ENCODE data around the gene GLE1. TPM values are rescaled to one million over a fixed set of nuclear protein-coding genes. Genes with fewer than 3 reads are reported as not detected.

Gene GLE1
- total RNA-seq, 1 donor from 2014 or later: 21.8 TPM

DNA sequence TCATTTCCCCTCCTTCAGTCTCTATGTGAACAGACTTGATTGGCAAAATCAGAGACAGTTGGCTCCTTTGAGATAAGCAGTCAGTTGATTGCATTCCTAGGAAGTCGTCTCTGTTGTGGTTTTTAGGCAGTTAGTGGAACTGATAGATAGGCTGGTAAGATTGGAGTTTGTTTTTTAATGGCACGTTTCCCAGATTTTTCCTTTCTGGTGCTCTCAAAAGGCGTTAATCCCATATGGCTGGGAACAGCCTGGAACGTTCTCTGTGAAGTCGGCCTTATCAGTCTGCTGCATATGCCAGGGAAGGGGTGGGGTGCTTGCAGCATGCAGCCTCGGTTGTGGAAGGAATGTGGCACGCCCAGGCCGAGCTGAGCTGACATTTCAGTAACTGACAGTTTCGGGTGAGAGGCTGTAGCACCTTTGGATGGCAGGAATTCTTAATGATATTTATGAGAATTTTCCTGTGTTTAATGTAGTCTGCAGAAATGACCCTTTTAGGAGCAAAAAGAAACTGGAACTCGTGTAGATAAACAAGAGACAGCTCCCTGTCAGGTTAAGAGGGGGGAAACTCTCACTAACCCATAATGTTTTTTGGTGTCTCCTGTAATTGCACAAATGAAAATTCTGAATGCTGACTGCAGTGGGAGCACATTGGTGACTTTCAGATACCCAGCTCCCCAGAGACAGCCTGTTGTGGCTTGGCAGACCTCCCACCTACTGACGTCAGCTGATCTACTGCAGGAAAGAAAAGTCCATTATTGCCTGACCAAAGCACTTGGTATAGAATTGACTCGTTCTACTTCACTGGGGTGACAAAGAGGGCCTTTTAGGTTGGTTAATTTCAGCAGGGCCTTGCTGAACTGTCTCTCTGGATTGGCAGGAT is 54.2 kb downstream of the GLE1 start:
- Mint-ChIP-seq H3K27me3 (no peaks in the 10 kb centered on the region), H3K9me3 (no peaks in the 10 kb centered on the region), H3K4me3 (peak overlapping the region; percentile 66), H3K4me1 (ENCODE audit: unreplicated experiment) (peaks cover 29% of the 10 kb centered on the region), H3K27ac (peak overlapping the region; percentile 95), H3K36me3 (peaks cover 8% of the 10 kb centered on the region)
- no peak for DNase-seq (ENCODE audit: extremely low spot score, unreplicated experiment)
- TF ChIP-seq, protein P1, sequence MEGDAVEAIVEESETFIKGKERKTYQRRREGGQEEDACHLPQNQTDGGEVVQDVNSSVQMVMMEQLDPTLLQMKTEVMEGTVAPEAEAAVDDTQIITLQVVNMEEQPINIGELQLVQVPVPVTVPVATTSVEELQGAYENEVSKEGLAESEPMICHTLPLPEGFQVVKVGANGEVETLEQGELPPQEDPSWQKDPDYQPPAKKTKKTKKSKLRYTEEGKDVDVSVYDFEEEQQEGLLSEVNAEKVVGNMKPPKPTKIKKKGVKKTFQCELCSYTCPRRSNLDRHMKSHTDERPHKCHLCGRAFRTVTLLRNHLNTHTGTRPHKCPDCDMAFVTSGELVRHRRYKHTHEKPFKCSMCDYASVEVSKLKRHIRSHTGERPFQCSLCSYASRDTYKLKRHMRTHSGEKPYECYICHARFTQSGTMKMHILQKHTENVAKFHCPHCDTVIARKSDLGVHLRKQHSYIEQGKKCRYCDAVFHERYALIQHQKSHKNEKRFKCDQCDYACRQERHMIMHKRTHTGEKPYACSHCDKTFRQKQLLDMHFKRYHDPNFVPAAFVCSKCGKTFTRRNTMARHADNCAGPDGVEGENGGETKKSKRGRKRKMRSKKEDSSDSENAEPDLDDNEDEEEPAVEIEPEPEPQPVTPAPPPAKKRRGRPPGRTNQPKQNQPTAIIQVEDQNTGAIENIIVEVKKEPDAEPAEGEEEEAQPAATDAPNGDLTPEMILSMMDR (conservative IDR thresholded peaks at IDR 0.05): no peak

DNA sequence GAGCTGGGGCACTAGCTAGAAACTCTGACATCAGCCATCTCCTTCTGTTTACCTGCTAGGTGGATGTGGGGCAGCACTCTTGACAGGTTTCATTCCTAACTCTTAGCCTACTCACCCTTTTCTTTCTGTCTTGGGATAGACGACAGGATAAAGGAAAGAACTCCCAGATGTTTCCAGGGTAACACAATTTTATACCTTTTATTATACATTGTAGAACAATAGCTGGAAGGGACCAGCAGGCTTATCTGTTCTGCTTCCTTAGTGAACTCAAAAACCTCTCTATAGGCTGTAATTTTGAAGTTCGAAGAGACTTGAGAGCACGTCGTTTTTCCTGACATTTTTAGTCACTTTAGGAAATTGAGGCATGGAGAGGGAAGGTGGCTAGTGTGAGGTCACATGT is 61.1 kb downstream of the GLE1 start:
- Mint-ChIP-seq H3K9me3 (no peaks in the 10 kb centered on the region), H3K36me3 (peaks cover 30% of the 10 kb centered on the region), H3K4me1 (ENCODE audit: unreplicated experiment) (peaks cover 4% of the 10 kb centered on the region), H3K27ac (peak overlapping the region; percentile 22), H3K4me3 (no peak overlapping the region), H3K27me3 (no peaks in the 10 kb centered on the region)
- no peak for DNase-seq (ENCODE audit: extremely low spot score, unreplicated experiment)
- TF ChIP-seq, protein P1 (conservative IDR thresholded peaks at IDR 0.05): no peak

DNA sequence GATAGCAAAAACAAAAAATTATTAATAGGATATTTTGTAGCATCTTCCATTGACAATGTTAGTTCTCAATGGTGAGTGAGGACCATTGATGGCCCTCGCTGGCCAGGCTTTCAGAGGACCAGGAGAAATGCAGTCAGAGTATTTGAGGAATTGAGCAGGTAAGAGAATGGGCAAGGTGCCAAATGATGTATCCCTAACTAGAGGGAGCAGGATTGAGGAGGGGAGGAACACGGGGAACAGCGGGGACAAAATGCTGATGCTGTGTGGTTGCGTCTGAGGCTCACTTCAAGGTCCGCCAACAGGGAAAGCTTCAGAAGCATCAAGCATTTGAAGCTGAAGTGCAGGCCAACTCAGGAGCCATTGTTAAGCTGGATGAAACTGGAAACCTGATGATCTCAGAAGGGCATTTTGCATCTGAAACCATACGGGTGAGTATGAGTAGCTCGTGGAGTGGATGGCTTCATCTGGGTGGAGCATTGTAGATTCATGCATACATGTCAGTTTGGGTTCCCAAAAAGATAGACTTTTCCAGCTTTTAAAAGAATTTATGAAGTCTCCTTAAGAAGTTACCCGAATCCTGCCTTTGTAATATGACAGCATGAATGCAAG is 64.1 kb downstream of the GLE1 start:
- DNase-seq (ENCODE audit: extremely low spot score, unreplicated experiment): no peak
- no peaks in the 10 kb centered on the region for H3K9me3 Mint-ChIP-seq
- H3K27ac Mint-ChIP-seq: peak overlapping the region; percentile 63
- no peaks in the 10 kb centered on the region for H3K4me1 Mint-ChIP-seq (ENCODE audit: unreplicated experiment)
- TF ChIP-seq, protein P1 (conservative IDR thresholded peaks at IDR 0.05): no peak
- no peak overlapping the region for H3K4me3 Mint-ChIP-seq
- peaks cover 25% of the 10 kb centered on the region for H3K36me3 Mint-ChIP-seq
- no peaks in the 10 kb centered on the region for H3K27me3 Mint-ChIP-seq

DNA sequence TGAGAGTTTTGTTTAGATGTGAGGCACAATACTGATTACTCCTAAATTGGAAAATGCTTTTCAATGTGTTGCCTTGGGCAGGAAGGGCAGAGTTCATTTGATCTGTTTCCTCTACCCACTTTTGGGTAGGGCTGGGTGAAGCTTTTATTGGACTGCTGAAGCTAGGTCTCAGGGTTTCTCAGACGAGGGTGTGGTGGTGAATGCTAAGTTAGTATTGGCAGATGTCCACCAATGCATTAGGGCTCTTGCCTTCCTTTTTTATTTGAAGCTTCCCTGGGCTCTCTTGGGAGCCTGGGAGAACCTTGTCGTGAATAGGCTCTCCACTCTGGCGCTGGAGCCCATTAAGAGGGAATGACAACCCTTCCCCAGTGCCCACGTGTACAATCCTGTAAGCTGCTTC is 71.0 kb downstream of the GLE1 start:
- no peak for DNase-seq (ENCODE audit: extremely low spot score, unreplicated experiment)
- no peak overlapping the region for H3K27ac Mint-ChIP-seq

DNA sequence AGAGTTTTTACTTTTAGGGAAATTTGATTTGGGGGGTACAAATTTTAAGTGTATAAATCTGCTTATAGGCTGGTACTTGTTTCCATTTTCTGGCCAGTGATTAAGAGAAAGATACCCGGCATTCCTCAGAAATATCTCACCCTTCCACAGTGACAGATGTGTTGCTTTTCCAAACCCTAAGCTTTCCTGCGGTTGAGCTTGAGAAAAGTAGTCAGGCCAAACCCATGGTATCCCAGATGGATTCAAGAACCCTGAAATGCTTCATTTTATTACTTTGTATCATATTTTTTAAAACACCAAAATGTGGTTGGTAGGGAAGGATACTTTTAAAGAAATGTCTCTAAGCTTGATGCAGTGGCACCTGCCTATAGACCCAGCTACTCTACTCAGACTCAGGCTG is 71.4 kb downstream of the GLE1 start:
- Mint-ChIP-seq H3K36me3 (peaks cover 30% of the 10 kb centered on the region), H3K9me3 (no peaks in the 10 kb centered on the region)

More for the DNA sequence above, 71.0 kb downstream of the GLE1 start:
- Mint-ChIP-seq H3K4me3 (no peak overlapping the region), H3K36me3 (peaks cover 30% of the 10 kb centered on the region), H3K4me1 (ENCODE audit: unreplicated experiment) (no peaks in the 10 kb centered on the region), H3K27me3 (no peaks in the 10 kb centered on the region), H3K9me3 (no peaks in the 10 kb centered on the region)
- TF ChIP-seq, protein P1 (conservative IDR thresholded peaks at IDR 0.05): no peak

More for the DNA sequence above, 71.4 kb downstream of the GLE1 start:
- Mint-ChIP-seq H3K27ac (no peak overlapping the region), H3K4me3 (no peak overlapping the region), H3K27me3 (no peaks in the 10 kb centered on the region), H3K4me1 (ENCODE audit: unreplicated experiment) (no peaks in the 10 kb centered on the region)
- DNase-seq (ENCODE audit: extremely low spot score, unreplicated experiment): no peak
- TF ChIP-seq, protein P1 (conservative IDR thresholded peaks at IDR 0.05): no peak

Measured in type B pancreatic cell (in vitro differentiated cells).